ENCODE data around the gene ADPRS.

GRCh38 chr1:36084497-36085115 is 4.1 kb upstream of the ADPRS start:
- TF ChIP-seq POLR2A (IDR thresholded peaks at IDR 0.05) (no peak), CTCF (IDR thresholded peaks at IDR 0.05) (no peak)

Measured in suprapubic skin (tissue), 3 donors.